OCI-LY3 (cell line): ENCODE measurements around the gene DOCK2.

Experiments used
- CTCF ChIP-seq: fragments of 200-600, 300-600 bp; sonication (generic); IDR thresholded peaks from 2 replicates; pipeline ENCODE4 v1.5.1; 2014; ENCODE audit warnings: antibody characterized with exemption, low read length, low read depth
- EZH2phosphoT487 ChIP-seq: fragments of 200-600 bp; shearing (Covaris generic); IDR thresholded peaks from 2 replicates; pipeline ENCODE4 v1.6.1; 2018; ENCODE audit warnings: antibody characterized with exemption, mixed run types, low read depth

DNA sequence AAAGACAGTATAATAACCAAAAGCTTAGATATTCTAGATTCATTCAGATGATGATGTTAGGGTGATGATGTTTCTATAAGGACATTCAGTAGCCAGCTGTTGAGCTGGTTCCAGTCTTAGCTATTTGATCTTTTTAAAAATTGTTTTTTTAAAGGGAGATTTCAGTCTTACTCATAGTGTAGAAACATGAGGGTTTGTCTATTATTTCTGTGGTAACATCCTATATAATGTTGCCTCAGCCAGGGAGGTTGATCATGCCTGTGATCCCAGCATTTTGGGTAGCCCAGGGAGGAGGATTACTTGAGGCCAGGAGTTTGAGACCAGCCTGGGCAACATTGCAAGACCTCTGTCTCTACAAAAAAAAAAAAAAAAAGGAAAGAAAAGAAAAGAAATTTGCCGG, 167.8 kb downstream of the DOCK2 start:
- TF ChIP-seq EZH2phosphoT487 (no peak), CTCF (no peak)
